ENCODE measurements around the gene GSTM4. TPM values are rescaled to one million over a fixed set of nuclear protein-coding genes. Genes with fewer than 3 reads are reported as not detected.
"Not testable (repeated sequence)": the region's sequence is repeated elsewhere in the genome, so short reads cannot be mapped to it uniquely, and the experiment has no call there.

GSTM4 gene
- total and polyA plus RNA-seq, 10 donors: 14.8 to 53.8 (median 31.2) TPM

GRCh38 chr1:109697066-109697465, 41.2 kb downstream of the GSTM4 start:
- Histone ChIP-seq H3K27me3 (replicated peaks in 1 of 7) (no peaks in the 10 kb centered on the region), H3K4me3 (no peak overlapping the region), H3K9me3 (no peaks in the 10 kb centered on the region), H3K36me3 (peaks cover 0 to 12% (median 0%) of the 10 kb centered on the region in 6 donors), H3K27ac (no peak overlapping the region), H3K4me1 (no peaks in the 10 kb centered on the region)
- DNase-seq: no peak
- no peak for TF ChIP-seq POLR2AphosphoS5 (IDR thresholded peaks at IDR 0.05)
- no peak for TF ChIP-seq POLR2A (IDR thresholded peaks at IDR 0.05)
- TF ChIP-seq CTCF (IDR thresholded peaks at IDR 0.05 in 8 of 11, conservative IDR thresholded peaks at IDR 0.05 in 3 of 11): no peak
- WGBS, 5 donors: 94 to 96% methylated on average over 4 of the region's 4 CpGs; no CpG with 5 or more reads in 3 of the 5 donors
- intact Hi-C loops (cut with DNase I; ENCODE audit: low total_unique reads): no loop called here

GRCh38 chr1:109697861-109698260, 42.0 kb downstream of the GSTM4 start:
- H3K36me3 ChIP-seq: peaks cover 0 to 12% (median 0%) of the 10 kb centered on the region in 6 donors
- H3K9me3 ChIP-seq; H3K27me3 ChIP-seq (replicated peaks in 1 of 7); intact Hi-C loops (cut with DNase I; ENCODE audit: low total_unique reads); H3K4me1 ChIP-seq; H3K4me3 ChIP-seq; H3K27ac ChIP-seq; DNase-seq: not testable (repeated sequence)
- WGBS, 5 donors: 94 to 95% methylated on average over 4 of the region's 4 CpGs; no CpG with 5 or more reads in 3 of the 5 donors

- intact Hi-C loops (cut with DNase I; ENCODE audit: low total_unique reads); H3K36me3 ChIP-seq; H3K4me3 ChIP-seq; H3K27me3 ChIP-seq (replicated peaks in 1 of 7); DNase-seq; H3K27ac ChIP-seq; H3K4me1 ChIP-seq: not testable (repeated sequence)
- peaks cover 0 to 20% (median 9%) of the 10 kb centered on the region in 8 donors for H3K9me3 ChIP-seq
- 74 to 84% (median 77%) methylated on average over 3 of the region's 3 CpGs for WGBS, 5 donors
These were observed 47.0 kb downstream of the GSTM4 start for GRCh38 chr1:109702940-109703339.

- no peak overlapping the region for H3K4me3 ChIP-seq
- 70 to 87% (median 83%) methylated on average over 8 of the region's 8 CpGs for WGBS, 5 donors
- TF ChIP-seq POLR2A (IDR thresholded peaks at IDR 0.05) (no peak), POLR2AphosphoS5 (IDR thresholded peaks at IDR 0.05) (no peak), CTCF (IDR thresholded peaks at IDR 0.05 in 8 of 11, conservative IDR thresholded peaks at IDR 0.05 in 3 of 11) (no peak)
- DNase-seq: no peak
- no peaks in the 10 kb centered on the region for H3K4me1 ChIP-seq
- H3K27me3 ChIP-seq (replicated peaks in 1 of 7): no peaks in the 10 kb centered on the region
- H3K36me3 ChIP-seq: peaks cover 0 to 4% (median 0%) of the 10 kb centered on the region in 6 donors
- intact Hi-C loops (cut with DNase I; ENCODE audit: low total_unique reads): no loop called here
- H3K9me3 ChIP-seq: peaks cover 0 to 32% (median 21%) of the 10 kb centered on the region in 8 donors
- no peak overlapping the region for H3K27ac ChIP-seq
These were observed 48.3 kb downstream of the GSTM4 start for GRCh38 chr1:109704173-109704572.

GRCh38 chr1:109705411-109705810, 49.5 kb downstream of the GSTM4 start:
- Histone ChIP-seq H3K27me3 (replicated peaks in 1 of 7) (no peaks in the 10 kb centered on the region), H3K36me3 (peaks cover 0 to 4% (median 0%) of the 10 kb centered on the region in 6 donors), H3K4me3 (no peak overlapping the region), H3K9me3 (peaks cover 0 to 40% (median 27%) of the 10 kb centered on the region in 8 donors), H3K27ac (no peak overlapping the region), H3K4me1 (no peaks in the 10 kb centered on the region)
- intact Hi-C loops (cut with DNase I; ENCODE audit: low total_unique reads): no loop called here
- WGBS, 5 donors: 89 to 96% (median 92%) methylated on average over 4 of the region's 4 CpGs
- no peak for TF ChIP-seq POLR2A (IDR thresholded peaks at IDR 0.05)
- no peak for TF ChIP-seq POLR2AphosphoS5 (IDR thresholded peaks at IDR 0.05)
- no peak for TF ChIP-seq CTCF (IDR thresholded peaks at IDR 0.05 in 8 of 11, conservative IDR thresholded peaks at IDR 0.05 in 3 of 11)
- no peak for DNase-seq

- Histone ChIP-seq H3K9me3 (peaks cover 0 to 27% (median 18%) of the 10 kb centered on the region in 8 donors), H3K27me3 (replicated peaks in 1 of 7) (peaks cover 0 to 10% (median 0%) of the 10 kb centered on the region in 7 donors)
- H3K36me3 ChIP-seq; H3K4me1 ChIP-seq; H3K27ac ChIP-seq; H3K4me3 ChIP-seq; DNase-seq; intact Hi-C loops (cut with DNase I; ENCODE audit: low total_unique reads): not testable (repeated sequence)
- WGBS, 5 donors: 67 to 92% (median 77%) methylated on average over 4 of the region's 4 CpGs
These were observed 53.0 kb downstream of the GSTM4 start for GRCh38 chr1:109708949-109709348.

GRCh38 chr1:109709822-109710221, 53.9 kb downstream of the GSTM4 start:
- Histone ChIP-seq H3K27me3 (replicated peaks in 1 of 7) (peaks cover 0 to 10% (median 0%) of the 10 kb centered on the region in 7 donors), H3K9me3 (peaks cover 0 to 24% (median 18%) of the 10 kb centered on the region in 8 donors)
- H3K27ac ChIP-seq; H3K36me3 ChIP-seq; intact Hi-C loops (cut with DNase I; ENCODE audit: low total_unique reads); H3K4me3 ChIP-seq; DNase-seq; H3K4me1 ChIP-seq: not testable (repeated sequence)

Measured in spleen (tissue), 11 donors.